Naive thymus-derived CD8-positive, alpha-beta T cell (primary cell): Measurements from ENCODE around the gene OSBPL9. TPM values are rescaled to one million over a fixed set of nuclear protein-coding genes. Genes with fewer than 3 reads are reported as not detected.
A peak's percentile ranks its signal among the peaks of the same experiment; 100 is the strongest.

ENCODE experiments used
- ATAC-seq, 2 donors: fragments of 150-1000 bp; cut with Tn5 transposase in 1 of 2; sonication (Bioruptor Pico), chemical (Tn5 transposase) in 1 of 2; 1 replicate in 1 of 2; 2 replicates in 1 of 2; pipeline ENCODE4 v1.10.0; 2021; ENCODE audit warnings: mild to moderate bottlenecking in 2 of 2, moderate library complexity in 2 of 2
- POLR2A ChIA-PET: fragments of 350-600 bp; sonication (Branson Sonifier 250); formaldehyde crosslinking; loops from one replicate; lab custom pipeline; 2021; ENCODE audit warnings: antibody characterized with exemption; lab: Charles Lee
- DNase-seq, 10 donors: peaks; one replicate each; pipeline versions ENCODE4 v3.0.0 to v3.0.0-alpha.2; 2020 to 2022
- H3K27ac Mint-ChIP-seq, 10 donors: one replicate each; pipeline ENCODE4 v1.8.0; 2020 to 2022; ENCODE audit warnings: mild to moderate bottlenecking in 10 of 10, mixed read lengths in 10 of 10, moderate library complexity in 4 of 10, inconsistent platforms in 1 of 10
- H3K27me3 Mint-ChIP-seq, 5 donors: one replicate each; pipeline ENCODE4 v1.8.0; 2021 to 2022; ENCODE audit warnings: mixed read lengths in 5 of 5
- H3K36me3 Mint-ChIP-seq, 3 donors: one replicate each; pipeline ENCODE4 v1.8.0; 2020 to 2022; ENCODE audit warnings: mixed read lengths in 3 of 3, mild to moderate bottlenecking in 2 of 3, inconsistent platforms in 1 of 3
- H3K4me1 Mint-ChIP-seq, 4 donors: one replicate each; pipeline ENCODE4 v1.8.0; 2021 to 2022; ENCODE audit warnings: mixed read lengths in 4 of 4
- H3K4me3 Mint-ChIP-seq, 10 donors: one replicate each; pipeline ENCODE4 v1.8.0; 2020 to 2022; ENCODE audit warnings: mild to moderate bottlenecking in 10 of 10, mixed read lengths in 10 of 10, moderate library complexity in 6 of 10, inconsistent platforms in 1 of 10
- H3K9me3 Mint-ChIP-seq, 9 donors: one replicate each; pipeline ENCODE4 v1.8.0; 2020 to 2022; ENCODE audit warnings: mixed read lengths in 9 of 9, mild to moderate bottlenecking in 3 of 9, inconsistent platforms in 1 of 9, moderate library complexity in 1 of 9
- polyA plus RNA-seq, 3 donors: library from polyadenylated mRNA; unstranded; fragments of 300-500 nt; fragmentation: Illumina TruSeq; gene quantifications; one replicate each; pipeline ENCODE4 v1.2.3, GENCODE V29; 2021
- total RNA-seq, 8 experiments: library from RNA in 2 of 8; stranded (reverse) in 2 of 8; gene quantifications; one replicate each; pipeline ENCODE4 v1.2.3 and lab custom pipeline; 2021 to 2026

Gene OSBPL9
- total and polyA plus RNA-seq, 5 experiments from 2014 or later = 46.8 to 58.2 (median 53.3) TPM

- H3K27me3 Mint-ChIP-seq = no peaks in the 10 kb centered on the region
- ATAC-seq = no peak
- H3K27ac Mint-ChIP-seq = no peak overlapping the region
- POLR2A ChIA-PET = no interaction called here
- no peaks in the 10 kb centered on the region for H3K9me3 Mint-ChIP-seq
- H3K4me3 Mint-ChIP-seq = no peak overlapping the region
- peaks cover 13 to 37% (median 32%) of the 10 kb centered on the region in 4 donors for H3K4me1 Mint-ChIP-seq
- peaks cover 0 to 11% (median 1%) of the 10 kb centered on the region in 3 donors for H3K36me3 Mint-ChIP-seq
- no peak for DNase-seq
These were observed 12.1 kb downstream of the OSBPL9 start for GRCh38 chr1:51628715-51629590.

- H3K4me1 Mint-ChIP-seq = peaks cover 20 to 47% (median 38%) of the 10 kb centered on the region in 4 donors
These were observed 13.0 kb downstream of the OSBPL9 start for GRCh38 chr1:51629918-51630317.

GRCh38 chr1:51630393-51630792 lies 13.5 kb downstream of the OSBPL9 start:
- Mint-ChIP-seq H3K9me3 (no peaks in the 10 kb centered on the region), H3K36me3 (peaks cover 0 to 17% (median 1%) of the 10 kb centered on the region in 3 donors), H3K4me1 (peaks cover 19 to 49% (median 40%) of the 10 kb centered on the region in 4 donors), H3K27ac (no peak overlapping the region), H3K4me3 (no peak overlapping the region), H3K27me3 (no peaks in the 10 kb centered on the region)
- POLR2A ChIA-PET = no interaction called here
- ATAC-seq (no peak), DNase-seq (no peak)

More at GRCh38 chr1:51629918-51630317, 13.0 kb downstream of the OSBPL9 start:
- Mint-ChIP-seq H3K36me3 (peaks cover 0 to 17% (median 1%) of the 10 kb centered on the region in 3 donors), H3K27ac (no peak overlapping the region), H3K27me3 (no peaks in the 10 kb centered on the region), H3K9me3 (no peaks in the 10 kb centered on the region), H3K4me3 (no peak overlapping the region)
- ATAC-seq = no peak
- DNase-seq = no peak
- POLR2A ChIA-PET = no interaction called here

GRCh38 chr1:51630922-51631321 lies 14.0 kb downstream of the OSBPL9 start:
- Mint-ChIP-seq H3K27ac (peak overlapping the region in 1 of 10 donors; percentile 1), H3K4me3 (no peak overlapping the region), H3K4me1 (peaks cover 19 to 48% (median 39%) of the 10 kb centered on the region in 4 donors), H3K9me3 (no peaks in the 10 kb centered on the region), H3K27me3 (no peaks in the 10 kb centered on the region), H3K36me3 (peaks cover 0 to 17% (median 1%) of the 10 kb centered on the region in 3 donors)
- ATAC-seq (no peak), DNase-seq (no peak)
- POLR2A ChIA-PET = no interaction called here

- H3K27ac Mint-ChIP-seq = no peak overlapping the region
- no peak for DNase-seq
- H3K4me3 Mint-ChIP-seq = no peak overlapping the region
- peaks cover 0 to 20% (median 1%) of the 10 kb centered on the region in 3 donors for H3K36me3 Mint-ChIP-seq
- no peaks in the 10 kb centered on the region for H3K9me3 Mint-ChIP-seq
- POLR2A ChIA-PET = no interaction called here
- H3K27me3 Mint-ChIP-seq = no peaks in the 10 kb centered on the region
- ATAC-seq = no peak
- H3K4me1 Mint-ChIP-seq = peaks cover 19 to 43% (median 35%) of the 10 kb centered on the region in 4 donors
These were observed 14.9 kb downstream of the OSBPL9 start for GRCh38 chr1:51631747-51632146.

GRCh38 chr1:51634618-51635017 lies 17.7 kb downstream of the OSBPL9 start:
- H3K4me1 Mint-ChIP-seq = peaks cover 16 to 33% (median 24%) of the 10 kb centered on the region in 4 donors
- H3K27me3 Mint-ChIP-seq = no peaks in the 10 kb centered on the region
- POLR2A ChIA-PET = no interaction called here
- peak overlapping the region in 2 of 10 donors; percentile 4 to 66 for H3K27ac Mint-ChIP-seq
- no peaks in the 10 kb centered on the region for H3K9me3 Mint-ChIP-seq
- ATAC-seq = no peak
- H3K36me3 Mint-ChIP-seq = peaks cover 0 to 15% (median 0%) of the 10 kb centered on the region in 3 donors
- no peak overlapping the region for H3K4me3 Mint-ChIP-seq
- DNase-seq = no peak

DNA sequence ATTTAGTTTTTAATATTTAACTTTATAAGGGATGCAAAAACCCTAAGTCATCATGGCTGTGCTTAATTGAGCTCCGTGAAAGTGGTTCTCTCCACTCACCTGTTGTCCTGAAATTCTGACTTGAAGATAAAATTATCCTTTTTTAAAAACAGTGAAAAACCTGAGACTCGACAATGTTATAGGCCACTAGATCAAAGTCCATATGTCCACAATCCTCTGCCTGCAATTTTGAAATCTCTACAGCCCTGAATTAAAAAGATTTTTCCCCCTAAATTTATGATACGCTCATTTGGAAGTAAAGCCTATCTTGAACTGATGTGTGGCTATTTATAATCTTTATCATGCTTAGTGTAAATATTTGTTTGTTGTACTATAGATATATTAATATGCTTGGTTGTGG lies 18.7 kb downstream of the OSBPL9 start:
- no peak overlapping the region for H3K4me3 Mint-ChIP-seq
- H3K27ac Mint-ChIP-seq = no peak overlapping the region
- POLR2A ChIA-PET = no interaction called here
- no peaks in the 10 kb centered on the region for H3K9me3 Mint-ChIP-seq
- ATAC-seq (no peak), DNase-seq (no peak)
- H3K27me3 Mint-ChIP-seq = no peaks in the 10 kb centered on the region
- peaks cover 15 to 30% (median 18%) of the 10 kb centered on the region in 4 donors for H3K4me1 Mint-ChIP-seq
- H3K36me3 Mint-ChIP-seq = peaks cover 0 to 15% (median 0%) of the 10 kb centered on the region in 3 donors

- Mint-ChIP-seq H3K9me3 (no peaks in the 10 kb centered on the region), H3K4me1 (peaks cover 15 to 26% (median 17%) of the 10 kb centered on the region in 4 donors), H3K27me3 (no peaks in the 10 kb centered on the region), H3K36me3 (peaks cover 0 to 15% (median 1%) of the 10 kb centered on the region in 3 donors), H3K27ac (no peak overlapping the region), H3K4me3 (no peak overlapping the region)
- POLR2A ChIA-PET = no interaction called here
- DNase-seq (no peak), ATAC-seq (no peak)
These were observed 19.3 kb downstream of the OSBPL9 start for GRCh38 chr1:51636191-51636590.

DNA sequence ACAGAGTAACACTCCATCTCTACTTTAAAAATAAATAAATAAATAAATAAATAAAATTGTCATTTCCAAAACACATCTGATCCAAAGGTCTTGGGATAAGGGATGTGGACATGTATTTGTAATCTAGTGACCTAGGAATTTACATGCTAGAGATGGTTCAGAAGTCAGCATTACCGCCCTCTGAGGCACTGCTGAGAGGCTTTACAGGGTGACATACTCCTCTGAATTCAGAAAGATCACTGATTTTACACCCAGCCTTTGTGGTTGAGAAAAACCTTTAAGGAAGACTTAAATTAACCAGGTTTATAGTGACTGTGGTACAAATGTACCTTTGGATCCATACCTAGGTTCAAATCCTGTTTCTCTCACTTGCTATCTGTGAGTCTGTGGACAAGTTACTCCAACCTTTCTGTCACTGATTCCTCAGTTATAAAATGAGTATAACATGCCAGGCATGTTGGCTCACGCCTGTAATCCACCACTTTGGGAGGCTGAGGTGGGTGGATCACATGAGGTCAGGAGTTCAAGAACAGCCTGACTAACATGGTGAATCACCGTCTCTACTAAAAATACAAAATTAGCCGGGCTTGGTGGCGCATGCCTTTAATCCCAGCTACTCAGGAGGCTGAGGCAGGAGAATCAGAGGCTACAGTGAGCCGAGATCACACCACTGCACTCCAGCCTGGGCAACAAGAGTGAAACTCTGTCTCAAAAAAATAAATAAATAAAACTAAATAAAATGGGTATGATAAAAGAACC lies 20.1 kb downstream of the OSBPL9 start:
- Mint-ChIP-seq H3K4me1 (peaks cover 15 to 24% (median 17%) of the 10 kb centered on the region in 4 donors), H3K36me3 (peaks cover 0 to 16% (median 3%) of the 10 kb centered on the region in 3 donors), H3K4me3 (no peak overlapping the region), H3K27ac (no peak overlapping the region), H3K9me3 (no peaks in the 10 kb centered on the region), H3K27me3 (no peaks in the 10 kb centered on the region)
- POLR2A ChIA-PET = no interaction called here
- DNase-seq (no peak), ATAC-seq (no peak)

DNA sequence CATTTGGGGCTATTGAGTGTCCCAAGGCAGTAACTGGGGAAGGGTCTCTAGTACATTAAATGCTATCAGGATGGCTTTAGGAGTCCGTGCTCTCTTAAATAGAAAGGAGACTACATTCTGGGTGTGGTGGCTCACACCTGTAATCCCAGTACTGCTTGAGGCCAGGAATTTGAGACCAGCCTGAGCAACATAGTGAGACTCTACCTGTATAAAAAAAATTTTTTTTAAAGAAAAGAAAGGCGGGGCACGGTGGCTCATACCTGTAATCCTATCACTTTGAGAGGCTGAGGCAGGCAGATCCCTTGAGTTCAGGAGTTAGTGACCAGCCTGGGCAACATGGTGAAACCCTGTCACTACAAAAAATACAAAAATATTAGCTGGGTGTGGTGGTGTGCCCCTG lies 21.5 kb downstream of the OSBPL9 start:
- Mint-ChIP-seq H3K9me3 (peaks cover 0 to 2% (median 0%) of the 10 kb centered on the region in 9 donors), H3K27ac (no peak overlapping the region), H3K36me3 (peaks cover 4 to 17% (median 6%) of the 10 kb centered on the region in 3 donors), H3K27me3 (no peaks in the 10 kb centered on the region), H3K4me1 (peaks cover 16 to 27% (median 21%) of the 10 kb centered on the region in 4 donors), H3K4me3 (no peak overlapping the region)
- ATAC-seq (no peak), DNase-seq (no peak)
- POLR2A ChIA-PET = no interaction called here

- no peak overlapping the region for H3K27ac Mint-ChIP-seq
- ATAC-seq (no peak), DNase-seq (no peak)
- no peak overlapping the region for H3K4me3 Mint-ChIP-seq
- H3K36me3 Mint-ChIP-seq = peaks cover 8 to 20% (median 9%) of the 10 kb centered on the region in 3 donors
- peaks cover 0 to 5% (median 0%) of the 10 kb centered on the region in 9 donors for H3K9me3 Mint-ChIP-seq
- peaks cover 11 to 23% (median 18%) of the 10 kb centered on the region in 4 donors for H3K4me1 Mint-ChIP-seq
- POLR2A ChIA-PET = interaction anchor here (0.7 kb wide), 1 partner anchor 69 kb away, joined by 4 read pairs; no protein-coding TSS in a partner anchor
- no peaks in the 10 kb centered on the region for H3K27me3 Mint-ChIP-seq
These were observed 22.8 kb downstream of the OSBPL9 start for GRCh38 chr1:51639694-51640093.

- Mint-ChIP-seq H3K9me3 (peaks cover 0 to 8% (median 0%) of the 10 kb centered on the region in 9 donors), H3K4me1 (peaks cover 10 to 21% (median 15%) of the 10 kb centered on the region in 4 donors), H3K27ac (peak overlapping the region in 1 of 10 donors; percentile 22), H3K36me3 (peaks cover 8 to 18% (median 17%) of the 10 kb centered on the region in 3 donors), H3K27me3 (no peaks in the 10 kb centered on the region), H3K4me3 (no peak overlapping the region)
- DNase-seq (no peak), ATAC-seq (no peak)
- POLR2A ChIA-PET = no interaction called here
These were observed 24.2 kb downstream of the OSBPL9 start for GRCh38 chr1:51641096-51641495.
